Measurements from ENCODE around the gene RXRB. TPM values are rescaled to one million over a fixed set of nuclear protein-coding genes. Genes with fewer than 3 reads are reported as not detected.

Gene RXRB
- total and polyA plus RNA-seq, 2 of the 13 experiments (the other 11 are each of a cell fraction or from before 2014, with no cell fraction given) = 26.7 to 55.7 TPM

- TF ChIP-seq GMEB2 (CRISPR knock-in tag; IDR thresholded peaks at IDR 0.05; ENCODE audit: low read depth) (peak; percentile 45; the same call in 1 of the 2 replicates), CERS6 (CRISPR knock-in tag; IDR thresholded peaks at IDR 0.05) (no peak; the same call in 1 of the 2 replicates), ZNF891 (CRISPR knock-in tag; IDR thresholded peaks at IDR 0.05) (peak; percentile 77), TFAP4 (IDR thresholded peaks at IDR 0.05; ENCODE audit: borderline replicate concordance, low read depth) (peak; percentile 45; the same call in 1 of the 2 replicates), CREB1 (IDR thresholded peaks at IDR 0.05) (peak; percentile 96), CREB1 (CRISPR knock-in tag; IDR thresholded peaks at IDR 0.05) (no peak), ZSCAN30 (CRISPR knock-in tag; IDR thresholded peaks at IDR 0.05) (no peak), RFXANK (CRISPR knock-in tag; IDR thresholded peaks at IDR 0.05) (no peak; the same call in 1 of the 2 replicates), ZNF841 (CRISPR knock-in tag; IDR thresholded peaks at IDR 0.05; ENCODE audit: borderline replicate concordance) (0 out of 2 replicates have a peak, but pooled peaks have one; percentile 39), ZFP62 (CRISPR knock-in tag; IDR thresholded peaks at IDR 0.05) (no peak), JARID2 (CRISPR knock-in tag; IDR thresholded peaks at IDR 0.05; ENCODE audit: insufficient replicate concordance) (no peak), MED13 (CRISPR knock-in tag; IDR thresholded peaks at IDR 0.05) (no peak), MEIS1 (CRISPR knock-in tag; IDR thresholded peaks at IDR 0.05; ENCODE audit: borderline replicate concordance) (no peak; the same call in 1 of the 2 replicates), BCL6 (CRISPR knock-in tag; IDR thresholded peaks at IDR 0.05) (peak; percentile 65), XRCC5 (optimal IDR thresholded peaks at IDR 0.05; ENCODE audit: low read length) (no peak), RBAK (CRISPR knock-in tag; IDR thresholded peaks at IDR 0.05) (no peak), FOXA3 (CRISPR knock-in tag; IDR thresholded peaks at IDR 0.05) (peak; percentile 74), ZNF292 (CRISPR knock-in tag; IDR thresholded peaks at IDR 0.05; ENCODE audit: borderline replicate concordance, low read depth) (no peak), ZNF687 (CRISPR knock-in tag; IDR thresholded peaks at IDR 0.05) (peak; percentile 94), ZNF451 (CRISPR knock-in tag; IDR thresholded peaks at IDR 0.05) (no peak), CREM (IDR thresholded peaks at IDR 0.05) (peak; percentile 84), CREM (CRISPR knock-in tag; IDR thresholded peaks at IDR 0.05) (peak; percentile 89), FOXM1 (CRISPR knock-in tag; IDR thresholded peaks at IDR 0.05) (peak; percentile 11)
These were observed 7.9 kb upstream of the RXRB start, which contains the start of gene RING1 (continued) for GRCh38 chr6:33208091-33208967.
